GM21447 (cell line): ENCODE results near the gene SIGLEC11.

ENCODE experiments used
- ATAC-seq: cut with Tn5 transposase; IDR thresholded peaks from one replicate; pipeline ENCODE4 v1.9.1; 2021; ENCODE audit not compliant: unreplicated experiment

The SIGLEC11 gene

GRCh38 chr19:49908480-49909420 is 52.2 kb downstream of the SIGLEC11 start:
- no peak for ATAC-seq

- no peak for ATAC-seq
Observed at GRCh38 chr19:49907745-49908446, 53.1 kb downstream of the SIGLEC11 start.

GRCh38 chr19:49906879-49907564 is 54.0 kb downstream of the SIGLEC11 start:
- ATAC-seq = no peak

GRCh38 chr19:49904136-49904535 is 56.8 kb downstream of the SIGLEC11 start:
- ATAC-seq = no peak
